Measurements from ENCODE around the gene ARHGEF4.

DNA sequence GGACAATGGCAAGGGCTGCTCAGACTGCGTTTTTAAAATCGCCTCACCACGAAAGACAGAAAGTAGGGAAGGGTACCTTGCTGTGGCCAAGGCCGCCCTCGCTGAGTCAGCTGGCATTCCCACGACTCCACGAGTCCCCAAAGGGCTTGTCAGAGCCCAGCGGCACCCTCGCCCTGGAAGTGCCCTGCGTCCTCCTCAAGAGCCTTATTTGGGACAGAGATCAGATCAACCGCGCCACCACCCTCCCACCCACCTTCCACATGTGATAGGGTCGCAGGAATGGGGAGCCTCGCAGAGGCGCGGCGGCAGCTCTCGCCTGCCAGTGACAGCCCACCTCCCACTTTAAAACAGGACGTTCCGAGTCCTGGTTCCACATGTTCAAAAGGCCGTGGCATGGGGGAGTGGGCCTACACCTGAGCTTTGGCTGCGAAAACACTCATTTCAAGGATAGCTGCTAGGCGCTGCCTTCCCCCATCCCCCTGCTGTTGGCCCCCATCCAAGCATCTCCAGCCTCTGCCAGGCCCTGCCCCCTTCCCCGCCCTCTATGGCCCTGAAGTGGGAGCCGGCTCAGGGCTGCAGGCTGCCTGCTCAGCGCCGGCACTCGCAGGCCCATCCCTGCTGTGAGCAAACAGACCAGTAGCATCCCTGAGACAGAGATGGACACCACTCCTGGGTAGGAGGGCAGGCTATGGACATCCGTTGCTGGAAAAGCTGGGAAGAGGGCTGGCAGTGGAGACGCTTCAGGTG is 38.1 kb upstream of the ARHGEF4 start:
- TF ChIP-seq, protein P1, sequence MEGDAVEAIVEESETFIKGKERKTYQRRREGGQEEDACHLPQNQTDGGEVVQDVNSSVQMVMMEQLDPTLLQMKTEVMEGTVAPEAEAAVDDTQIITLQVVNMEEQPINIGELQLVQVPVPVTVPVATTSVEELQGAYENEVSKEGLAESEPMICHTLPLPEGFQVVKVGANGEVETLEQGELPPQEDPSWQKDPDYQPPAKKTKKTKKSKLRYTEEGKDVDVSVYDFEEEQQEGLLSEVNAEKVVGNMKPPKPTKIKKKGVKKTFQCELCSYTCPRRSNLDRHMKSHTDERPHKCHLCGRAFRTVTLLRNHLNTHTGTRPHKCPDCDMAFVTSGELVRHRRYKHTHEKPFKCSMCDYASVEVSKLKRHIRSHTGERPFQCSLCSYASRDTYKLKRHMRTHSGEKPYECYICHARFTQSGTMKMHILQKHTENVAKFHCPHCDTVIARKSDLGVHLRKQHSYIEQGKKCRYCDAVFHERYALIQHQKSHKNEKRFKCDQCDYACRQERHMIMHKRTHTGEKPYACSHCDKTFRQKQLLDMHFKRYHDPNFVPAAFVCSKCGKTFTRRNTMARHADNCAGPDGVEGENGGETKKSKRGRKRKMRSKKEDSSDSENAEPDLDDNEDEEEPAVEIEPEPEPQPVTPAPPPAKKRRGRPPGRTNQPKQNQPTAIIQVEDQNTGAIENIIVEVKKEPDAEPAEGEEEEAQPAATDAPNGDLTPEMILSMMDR (IDR thresholded peaks at IDR 0.05) = no peak
- no peak for TF ChIP-seq POLR2A (IDR thresholded peaks at IDR 0.05)
- TF ChIP-seq EP300 (IDR thresholded peaks at IDR 0.05) = no peak

Data from sigmoid colon (tissue), 4 donors.